ENCODE results near the gene IGFALS.
A peak's percentile ranks its signal among the peaks of the same experiment; 100 is the strongest.

Gene IGFALS

GRCh38 chr16:1775846-1776671 lies 17.4 kb downstream of the IGFALS start:
- no peak overlapping the region for H3K4me3 ChIP-seq (ENCODE audit: low read length)

GRCh38 chr16:1775006-1775845 lies 18.3 kb downstream of the IGFALS start:
- Histone ChIP-seq H3K27ac (ENCODE audit: low read depth, low read length) (no peak overlapping the region), H3K9ac (ENCODE audit: low read length) (no peak overlapping the region), H3K36me3 (ENCODE audit: control insufficient read depth, insufficient read depth, low read length) (peaks cover 15% of the 10 kb centered on the region), H3K4me3 (ENCODE audit: low read length) (no peak overlapping the region), H3K4me1 (ENCODE audit: control insufficient read depth, insufficient read depth, low read length) (peaks cover 12% of the 10 kb centered on the region), H3K27me3 (ENCODE audit: control insufficient read depth, insufficient read depth, low read length) (no peaks in the 10 kb centered on the region)

More at GRCh38 chr16:1775846-1776671, 17.4 kb downstream of the IGFALS start:
- Histone ChIP-seq H3K27ac (ENCODE audit: low read depth, low read length) (no peak overlapping the region), H3K9ac (ENCODE audit: low read length) (no peak overlapping the region), H3K4me1 (ENCODE audit: control insufficient read depth, insufficient read depth, low read length) (peaks cover 15% of the 10 kb centered on the region), H3K27me3 (ENCODE audit: control insufficient read depth, insufficient read depth, low read length) (no peaks in the 10 kb centered on the region), H3K36me3 (ENCODE audit: control insufficient read depth, insufficient read depth, low read length) (peaks cover 19% of the 10 kb centered on the region)

GRCh38 chr16:1774448-1774780 lies 19.1 kb downstream of the IGFALS start:
- Histone ChIP-seq H3K27me3 (ENCODE audit: control insufficient read depth, insufficient read depth, low read length) (no peaks in the 10 kb centered on the region), H3K36me3 (ENCODE audit: control insufficient read depth, insufficient read depth, low read length) (peaks cover 15% of the 10 kb centered on the region), H3K9ac (ENCODE audit: low read length) (no peak overlapping the region), H3K4me3 (ENCODE audit: low read length) (peak overlapping the region; percentile 92), H3K4me1 (ENCODE audit: control insufficient read depth, insufficient read depth, low read length) (peaks cover 12% of the 10 kb centered on the region), H3K27ac (ENCODE audit: low read depth, low read length) (no peak overlapping the region)

DNA sequence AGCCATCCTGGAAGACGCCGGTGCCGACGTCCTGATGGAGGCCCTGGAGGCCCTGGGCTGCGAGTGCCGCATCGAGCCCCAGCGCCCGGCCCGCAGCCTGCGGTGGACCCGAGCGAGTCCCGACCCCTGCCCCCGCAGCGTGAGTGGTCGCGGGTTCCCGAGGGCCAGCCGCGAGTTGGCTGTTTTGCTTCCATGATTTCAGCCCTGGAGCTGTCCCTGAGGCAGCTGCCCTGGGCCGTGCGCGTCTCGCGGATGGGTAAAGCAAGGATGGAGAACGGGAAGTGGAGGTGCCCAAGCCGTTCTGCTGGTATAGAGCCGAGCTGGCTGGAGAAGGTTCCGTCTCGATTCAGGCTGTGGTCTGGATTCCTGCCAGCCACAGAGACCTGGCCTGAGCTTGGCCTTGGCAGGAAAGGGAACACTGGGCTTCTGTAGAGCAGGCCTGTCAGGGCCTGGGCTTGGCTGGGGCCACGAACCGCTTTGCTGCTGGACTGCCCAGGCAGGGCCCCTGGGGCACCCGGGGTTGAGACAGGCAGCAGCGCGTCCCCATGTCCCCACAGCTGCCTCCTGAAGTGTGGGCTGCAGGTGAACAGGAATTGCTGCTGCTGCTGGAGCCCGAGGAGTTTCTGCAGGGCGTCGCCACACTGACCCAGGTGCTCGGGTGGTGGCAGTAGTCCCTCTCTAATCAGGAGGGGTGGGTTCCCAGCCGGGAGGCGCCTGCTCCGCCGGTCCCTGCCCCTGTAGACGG lies 19.6 kb downstream of the IGFALS start:
- H3K4me1 ChIP-seq (ENCODE audit: control insufficient read depth, insufficient read depth, low read length) = peaks cover 12% of the 10 kb centered on the region
- H3K4me3 ChIP-seq (ENCODE audit: low read length) = peak overlapping the region; percentile 92
- H3K27ac ChIP-seq (ENCODE audit: low read depth, low read length) = peak overlapping the region; percentile 85
- H3K36me3 ChIP-seq (ENCODE audit: control insufficient read depth, insufficient read depth, low read length) = peaks cover 15% of the 10 kb centered on the region
- H3K9ac ChIP-seq (ENCODE audit: low read length) = peak overlapping the region; percentile 35
- H3K27me3 ChIP-seq (ENCODE audit: control insufficient read depth, insufficient read depth, low read length) = no peaks in the 10 kb centered on the region

GRCh38 chr16:1772908-1773702 lies 20.4 kb downstream of the IGFALS start, which contains the start of gene MRPS34:
MRPS34 (minus strand) TSS chr16:1773134; CDS start chr16:1773119, 15 bp downstream.
- peak within 1 kb of the TSS; percentile 35 for H3K9ac ChIP-seq (ENCODE audit: low read length)
- H3K27ac ChIP-seq (ENCODE audit: low read depth, low read length) = peak within 1 kb of the TSS; percentile 85
- H3K4me3 ChIP-seq (ENCODE audit: low read length) = peak within 1 kb of the TSS; percentile 92
- peaks cover 18% of the 10 kb centered on the region for H3K36me3 ChIP-seq (ENCODE audit: control insufficient read depth, insufficient read depth, low read length)
- H3K27me3 ChIP-seq (ENCODE audit: control insufficient read depth, insufficient read depth, low read length) = no peaks in the 10 kb centered on the region
- H3K4me1 ChIP-seq (ENCODE audit: control insufficient read depth, insufficient read depth, low read length) = peaks cover 12% of the 10 kb centered on the region

- Histone ChIP-seq H3K27ac (ENCODE audit: low read depth, low read length) (peak within 1 kb of the TSS; percentile 85), H3K4me1 (ENCODE audit: control insufficient read depth, insufficient read depth, low read length) (peaks cover 12% of the 10 kb centered on the region), H3K9ac (ENCODE audit: low read length) (peak within 1 kb of the TSS; percentile 35), H3K4me3 (ENCODE audit: low read length) (peak within 1 kb of the TSS; percentile 92), H3K27me3 (ENCODE audit: control insufficient read depth, insufficient read depth, low read length) (no peaks in the 10 kb centered on the region), H3K36me3 (ENCODE audit: control insufficient read depth, insufficient read depth, low read length) (peaks cover 19% of the 10 kb centered on the region)
These were observed 21.1 kb downstream of the IGFALS start, which contains the start of gene EME2 for GRCh38 chr16:1772362-1772907. EME2 (plus strand) TSS chr16:1772810; CDS start chr16:1773228, 418 bp downstream.

DNA sequence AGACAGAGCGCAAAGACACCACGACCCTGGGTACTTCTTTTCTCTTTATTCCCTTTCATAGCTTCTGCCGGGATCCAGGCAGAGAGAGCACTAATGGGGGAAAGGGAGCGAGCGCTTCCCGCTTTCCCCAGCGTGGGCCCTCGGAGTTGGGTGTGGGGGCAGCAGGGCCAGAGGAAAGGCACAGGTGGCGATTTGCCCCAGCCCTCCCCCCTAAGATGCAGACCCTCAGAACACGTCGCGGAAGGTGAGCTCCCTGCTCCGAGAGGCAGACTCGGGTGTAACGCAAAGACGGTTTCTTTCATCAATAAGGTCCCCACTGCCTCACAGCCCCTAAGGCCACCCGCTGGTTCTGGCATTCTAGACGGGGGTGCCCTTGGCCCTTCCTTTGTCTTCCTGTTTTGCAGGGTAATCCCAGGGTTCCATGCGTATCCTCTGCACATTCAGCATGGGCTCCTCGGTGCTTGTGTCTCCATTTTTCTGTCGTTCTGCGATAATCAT lies 21.6 kb downstream of the IGFALS start:
- H3K4me3 ChIP-seq (ENCODE audit: low read length) = peak overlapping the region; percentile 92
- peak overlapping the region; percentile 85 for H3K27ac ChIP-seq (ENCODE audit: low read depth, low read length)
- H3K27me3 ChIP-seq (ENCODE audit: control insufficient read depth, insufficient read depth, low read length) = no peaks in the 10 kb centered on the region
- H3K4me1 ChIP-seq (ENCODE audit: control insufficient read depth, insufficient read depth, low read length) = peaks cover 12% of the 10 kb centered on the region
- peaks cover 24% of the 10 kb centered on the region for H3K36me3 ChIP-seq (ENCODE audit: control insufficient read depth, insufficient read depth, low read length)
- no peak overlapping the region for H3K9ac ChIP-seq (ENCODE audit: low read length)

DNA sequence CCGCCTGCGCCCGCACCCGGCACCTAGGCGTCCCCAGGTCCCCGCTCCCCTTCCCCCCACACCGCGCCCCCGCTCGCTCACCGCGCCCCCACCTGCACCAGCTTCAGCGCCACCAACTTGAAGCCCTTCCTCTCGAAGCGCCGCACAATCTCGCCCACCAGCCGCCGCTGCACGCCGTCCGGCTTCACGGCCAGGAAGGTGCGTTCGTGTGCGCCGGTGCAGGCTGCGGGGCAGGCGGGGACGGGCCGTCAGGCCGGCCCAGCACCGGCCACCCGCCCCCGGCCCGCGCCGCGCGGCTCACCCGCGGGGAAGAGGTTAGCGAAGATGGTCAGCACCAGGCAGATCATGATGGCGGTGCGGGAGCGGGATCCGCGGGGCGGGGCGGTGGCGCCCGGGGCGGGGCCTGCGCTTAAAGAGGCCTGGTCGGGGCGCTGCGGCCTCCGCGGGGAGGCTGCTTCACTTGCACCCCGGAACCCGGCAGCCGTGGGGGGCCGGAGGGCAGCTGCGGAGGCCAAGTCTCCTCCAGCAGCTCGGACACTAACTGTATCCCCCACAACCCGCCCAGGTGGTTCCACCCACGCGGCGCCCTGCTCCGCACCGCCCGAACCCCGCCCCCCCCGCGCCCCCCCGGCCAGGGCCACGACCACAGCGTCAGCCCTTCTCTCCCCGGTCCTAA lies 22.2 kb downstream of the IGFALS start, which contains the start of gene NME3:
Gene NME3, minus strand, starts transcription at position 356 of the 676 bp plus-strand sequence. Its CDS starts 9 bp downstream, at position 347.
- peak within 1 kb of the TSS; percentile 92 for H3K4me3 ChIP-seq (ENCODE audit: low read length)
- peak within 1 kb of the TSS; percentile 85 for H3K27ac ChIP-seq (ENCODE audit: low read depth, low read length)
- peaks cover 12% of the 10 kb centered on the region for H3K4me1 ChIP-seq (ENCODE audit: control insufficient read depth, insufficient read depth, low read length)
- H3K9ac ChIP-seq (ENCODE audit: low read length) = peak within 1 kb of the TSS; percentile 40
- no peaks in the 10 kb centered on the region for H3K27me3 ChIP-seq (ENCODE audit: control insufficient read depth, insufficient read depth, low read length)
- H3K36me3 ChIP-seq (ENCODE audit: control insufficient read depth, insufficient read depth, low read length) = peaks cover 29% of the 10 kb centered on the region

DNA sequence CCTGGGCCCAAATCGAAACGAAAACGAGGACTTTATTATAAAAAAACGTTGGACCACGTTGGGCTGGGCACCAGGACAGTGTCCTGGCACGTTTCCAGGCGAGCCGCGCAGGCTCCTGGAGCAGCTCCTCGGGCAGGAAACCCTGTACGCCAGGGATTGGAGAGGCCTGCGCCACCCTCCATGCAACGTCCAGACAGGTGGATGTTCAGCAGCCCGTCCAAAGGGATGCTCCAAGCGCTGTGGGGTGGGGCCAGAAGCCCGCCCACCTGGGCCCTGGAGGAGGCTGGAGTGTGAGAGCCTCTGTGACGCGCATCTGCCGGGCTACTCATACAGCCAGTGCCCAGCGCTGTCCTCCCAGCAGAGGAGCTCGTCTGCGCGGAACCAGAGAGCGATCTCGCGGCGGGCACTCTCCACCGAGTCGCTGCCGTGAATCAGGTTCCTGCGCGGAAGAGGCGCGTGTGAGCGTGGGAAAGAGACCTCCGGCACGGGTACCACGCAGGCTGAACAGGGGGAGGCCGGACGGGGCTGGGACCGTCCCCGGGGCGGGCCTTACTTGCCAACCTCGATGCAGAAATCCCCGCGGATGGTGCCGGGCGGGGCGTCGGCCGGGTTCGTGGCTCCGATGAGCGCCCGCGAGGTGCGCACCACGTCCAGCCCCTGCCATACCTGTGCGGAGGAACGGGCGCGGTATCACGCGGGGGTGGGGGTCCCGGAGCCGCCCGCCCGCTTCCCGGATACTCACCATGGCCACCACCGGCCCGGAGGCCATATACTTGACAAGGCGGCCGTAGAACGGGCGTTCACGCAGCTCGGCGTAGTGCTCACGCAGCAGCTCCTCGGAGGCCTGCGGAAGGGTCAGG lies 22.9 kb downstream of the IGFALS start:
- peak overlapping the region; percentile 75 for H3K27ac ChIP-seq (ENCODE audit: low read depth, low read length)
- peaks cover 12% of the 10 kb centered on the region for H3K4me1 ChIP-seq (ENCODE audit: control insufficient read depth, insufficient read depth, low read length)
- H3K36me3 ChIP-seq (ENCODE audit: control insufficient read depth, insufficient read depth, low read length) = peaks cover 30% of the 10 kb centered on the region
- no peaks in the 10 kb centered on the region for H3K27me3 ChIP-seq (ENCODE audit: control insufficient read depth, insufficient read depth, low read length)
- H3K9ac ChIP-seq (ENCODE audit: low read length) = peak overlapping the region; percentile 25
- peak overlapping the region; percentile 92 for H3K4me3 ChIP-seq (ENCODE audit: low read length)
